ENCODE results near the gene HMGB1. TPM values are rescaled to one million over a fixed set of nuclear protein-coding genes. Genes with fewer than 3 reads are reported as not detected.

The HMGB1 gene
- total and polyA plus RNA-seq, 2 of the 13 experiments (the other 11 are each of a cell fraction or from before 2014, with no cell fraction given), result 115 to 584 TPM

- TF ChIP-seq ZNF281 (CRISPR knock-in tag; IDR thresholded peaks at IDR 0.05; ENCODE audit: borderline replicate concordance), result peak; percentile 77
- peak; percentile 37; the same call in 1 of the 2 replicates for TF ChIP-seq ARID4A (CRISPR knock-in tag; IDR thresholded peaks at IDR 0.05; ENCODE audit: borderline replicate concordance)
- TF ChIP-seq PHF21A (CRISPR knock-in tag; IDR thresholded peaks at IDR 0.05), result 0 out of 2 replicates have a peak, but pooled peaks have one; percentile 32
- 0 out of 2 replicates have a peak, but pooled peaks have one; percentile 25 for TF ChIP-seq ZNF441 (CRISPR knock-in tag; IDR thresholded peaks at IDR 0.05; ENCODE audit: borderline replicate concordance)
Observed at GRCh38 chr13:30463787-30464495, 1.8 kb downstream of the HMGB1 start (continued).

Measured in HepG2 (cell line).